ENCODE results near the gene ART4.

ART4 gene

GRCh38 chr12:14874882-14875281, 31.6 kb upstream of the ART4 start:
- Histone ChIP-seq H3K9ac (ENCODE audit: low read length) (no peak overlapping the region), H3K27ac (ENCODE audit: low read depth, low read length) (no peak overlapping the region), H3K4me1 (ENCODE audit: control insufficient read depth, insufficient read depth, low read length) (no peaks in the 10 kb centered on the region), H3K9me3 (ENCODE audit: control insufficient read depth, insufficient read depth, low read depth, low read length) (no peaks in the 10 kb centered on the region), H3K4me3 (ENCODE audit: low read depth, low read length) (no peak overlapping the region), H3K36me3 (ENCODE audit: control insufficient read depth, insufficient read depth, low read length) (no peaks in the 10 kb centered on the region), H3K27me3 (ENCODE audit: control insufficient read depth, insufficient read depth, low read length) (no peaks in the 10 kb centered on the region)

- H3K4me3 ChIP-seq (ENCODE audit: low read depth, low read length), result no peak overlapping the region
These were observed 30.3 kb upstream of the ART4 start for GRCh38 chr12:14873440-14874185.

DNA sequence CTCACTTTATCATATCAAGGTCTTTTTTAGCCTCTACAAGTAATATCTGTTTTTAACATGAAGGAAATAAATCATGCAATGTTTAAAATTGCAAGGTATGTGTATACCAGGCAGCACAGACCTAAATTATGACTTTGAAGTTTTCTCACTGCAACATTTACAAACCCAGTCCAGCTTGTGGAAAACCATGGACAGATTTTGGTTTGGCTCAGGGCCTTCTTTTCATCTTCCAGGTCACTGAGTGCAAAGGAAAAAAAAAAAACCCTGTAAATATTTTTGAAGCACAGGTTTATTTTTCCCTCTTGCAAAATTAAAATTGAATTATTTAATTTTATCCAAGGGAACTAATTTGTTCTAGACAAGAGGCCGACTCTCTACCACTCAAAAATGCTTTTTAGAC, 28.6 kb upstream of the ART4 start:
- no peaks in the 10 kb centered on the region for H3K27me3 ChIP-seq (ENCODE audit: control insufficient read depth, insufficient read depth, low read length)
- H3K4me3 ChIP-seq (ENCODE audit: low read depth, low read length), result no peak overlapping the region
- no peak overlapping the region for H3K27ac ChIP-seq (ENCODE audit: low read depth, low read length)
- peaks cover 16% of the 10 kb centered on the region for H3K9me3 ChIP-seq (ENCODE audit: control insufficient read depth, insufficient read depth, low read depth, low read length)
- no peak overlapping the region for H3K9ac ChIP-seq (ENCODE audit: low read length)
- no peaks in the 10 kb centered on the region for H3K36me3 ChIP-seq (ENCODE audit: control insufficient read depth, insufficient read depth, low read length)
- no peaks in the 10 kb centered on the region for H3K4me1 ChIP-seq (ENCODE audit: control insufficient read depth, insufficient read depth, low read length)

More at GRCh38 chr12:14873440-14874185, 30.3 kb upstream of the ART4 start:
- Histone ChIP-seq H3K27ac (ENCODE audit: low read depth, low read length) (no peak overlapping the region), H3K27me3 (ENCODE audit: control insufficient read depth, insufficient read depth, low read length) (no peaks in the 10 kb centered on the region), H3K9me3 (ENCODE audit: control insufficient read depth, insufficient read depth, low read depth, low read length) (peaks cover 2% of the 10 kb centered on the region; the same call in 1 of the 2 replicates), H3K36me3 (ENCODE audit: control insufficient read depth, insufficient read depth, low read length) (no peaks in the 10 kb centered on the region), H3K4me1 (ENCODE audit: control insufficient read depth, insufficient read depth, low read length) (no peaks in the 10 kb centered on the region), H3K9ac (ENCODE audit: low read length) (no peak overlapping the region)

- H3K9ac ChIP-seq (ENCODE audit: low read length), result no peak overlapping the region
- H3K36me3 ChIP-seq (ENCODE audit: control insufficient read depth, insufficient read depth, low read length), result no peaks in the 10 kb centered on the region
- H3K9me3 ChIP-seq (ENCODE audit: control insufficient read depth, insufficient read depth, low read depth, low read length), result peaks cover 20% of the 10 kb centered on the region
- no peak overlapping the region for H3K27ac ChIP-seq (ENCODE audit: low read depth, low read length)
- H3K27me3 ChIP-seq (ENCODE audit: control insufficient read depth, insufficient read depth, low read length), result no peaks in the 10 kb centered on the region
- no peak overlapping the region for H3K4me3 ChIP-seq (ENCODE audit: low read depth, low read length)
- H3K4me1 ChIP-seq (ENCODE audit: control insufficient read depth, insufficient read depth, low read length), result no peaks in the 10 kb centered on the region
These were observed 27.9 kb upstream of the ART4 start for GRCh38 chr12:14871247-14871646.

GRCh38 chr12:14868916-14869506, 25.7 kb upstream of the ART4 start:
- Histone ChIP-seq H3K9ac (ENCODE audit: low read length) (no peak overlapping the region), H3K4me3 (ENCODE audit: low read depth, low read length) (no peak overlapping the region), H3K9me3 (ENCODE audit: control insufficient read depth, insufficient read depth, low read depth, low read length) (peaks cover 20% of the 10 kb centered on the region), H3K36me3 (ENCODE audit: control insufficient read depth, insufficient read depth, low read length) (no peaks in the 10 kb centered on the region), H3K4me1 (ENCODE audit: control insufficient read depth, insufficient read depth, low read length) (no peaks in the 10 kb centered on the region), H3K27ac (ENCODE audit: low read depth, low read length) (no peak overlapping the region), H3K27me3 (ENCODE audit: control insufficient read depth, insufficient read depth, low read length) (no peaks in the 10 kb centered on the region)

GRCh38 chr12:14860490-14860889, 17.2 kb upstream of the ART4 start:
- no peak overlapping the region for H3K9ac ChIP-seq (ENCODE audit: low read length)
- H3K36me3 ChIP-seq (ENCODE audit: control insufficient read depth, insufficient read depth, low read length), result no peaks in the 10 kb centered on the region
- H3K4me3 ChIP-seq (ENCODE audit: low read depth, low read length), result no peak overlapping the region
- no peaks in the 10 kb centered on the region for H3K27me3 ChIP-seq (ENCODE audit: control insufficient read depth, insufficient read depth, low read length)
- peaks cover 7% of the 10 kb centered on the region; the same call in 1 of the 2 replicates for H3K9me3 ChIP-seq (ENCODE audit: control insufficient read depth, insufficient read depth, low read depth, low read length)
- H3K27ac ChIP-seq (ENCODE audit: low read depth, low read length), result no peak overlapping the region
- H3K4me1 ChIP-seq (ENCODE audit: control insufficient read depth, insufficient read depth, low read length), result no peaks in the 10 kb centered on the region

- Histone ChIP-seq H3K4me3 (ENCODE audit: low read depth, low read length) (no peak overlapping the region), H3K27ac (ENCODE audit: low read depth, low read length) (no peak overlapping the region), H3K36me3 (ENCODE audit: control insufficient read depth, insufficient read depth, low read length) (no peaks in the 10 kb centered on the region), H3K27me3 (ENCODE audit: control insufficient read depth, insufficient read depth, low read length) (no peaks in the 10 kb centered on the region), H3K9me3 (ENCODE audit: control insufficient read depth, insufficient read depth, low read depth, low read length) (peaks cover 7% of the 10 kb centered on the region; the same call in 1 of the 2 replicates), H3K4me1 (ENCODE audit: control insufficient read depth, insufficient read depth, low read length) (0 out of 2 replicates have a peak, but pooled peaks cover 2% of the 10 kb centered on the region), H3K9ac (ENCODE audit: low read length) (no peak overlapping the region)
These were observed 15.2 kb upstream of the ART4 start for GRCh38 chr12:14858513-14858912.

- no peak overlapping the region for H3K4me3 ChIP-seq (ENCODE audit: low read depth, low read length)
- H3K4me1 ChIP-seq (ENCODE audit: control insufficient read depth, insufficient read depth, low read length), result peaks cover 14% of the 10 kb centered on the region; the same call in 1 of the 2 replicates
- no peaks in the 10 kb centered on the region for H3K9me3 ChIP-seq (ENCODE audit: control insufficient read depth, insufficient read depth, low read depth, low read length)
- no peaks in the 10 kb centered on the region for H3K27me3 ChIP-seq (ENCODE audit: control insufficient read depth, insufficient read depth, low read length)
- H3K9ac ChIP-seq (ENCODE audit: low read length), result no peak overlapping the region
- H3K27ac ChIP-seq (ENCODE audit: low read depth, low read length), result no peak overlapping the region
- H3K36me3 ChIP-seq (ENCODE audit: control insufficient read depth, insufficient read depth, low read length), result no peaks in the 10 kb centered on the region
These were observed 11.4 kb upstream of the ART4 start for GRCh38 chr12:14854586-14855183.

- no peaks in the 10 kb centered on the region for H3K27me3 ChIP-seq (ENCODE audit: control insufficient read depth, insufficient read depth, low read length)
- H3K27ac ChIP-seq (ENCODE audit: low read depth, low read length), result no peak overlapping the region
- no peak overlapping the region for H3K9ac ChIP-seq (ENCODE audit: low read length)
- no peaks in the 10 kb centered on the region for H3K36me3 ChIP-seq (ENCODE audit: control insufficient read depth, insufficient read depth, low read length)
- H3K4me1 ChIP-seq (ENCODE audit: control insufficient read depth, insufficient read depth, low read length), result peaks cover 14% of the 10 kb centered on the region; the same call in 1 of the 2 replicates
- H3K9me3 ChIP-seq (ENCODE audit: control insufficient read depth, insufficient read depth, low read depth, low read length), result no peaks in the 10 kb centered on the region
- H3K4me3 ChIP-seq (ENCODE audit: low read depth, low read length), result no peak overlapping the region
These were observed 10.6 kb upstream of the ART4 start for GRCh38 chr12:14853961-14854360.

GRCh38 chr12:14852880-14853279, 9.6 kb upstream of the ART4 start:
- Histone ChIP-seq H3K27me3 (ENCODE audit: control insufficient read depth, insufficient read depth, low read length) (no peaks in the 10 kb centered on the region), H3K27ac (ENCODE audit: low read depth, low read length) (no peak overlapping the region), H3K4me3 (ENCODE audit: low read depth, low read length) (no peak overlapping the region), H3K36me3 (ENCODE audit: control insufficient read depth, insufficient read depth, low read length) (no peaks in the 10 kb centered on the region), H3K9me3 (ENCODE audit: control insufficient read depth, insufficient read depth, low read depth, low read length) (no peaks in the 10 kb centered on the region), H3K9ac (ENCODE audit: low read length) (no peak overlapping the region), H3K4me1 (ENCODE audit: control insufficient read depth, insufficient read depth, low read length) (peaks cover 14% of the 10 kb centered on the region; the same call in 1 of the 2 replicates)
